HG03521 (cell line): ENCODE data around the gene HECW1.

Source experiments
- ATAC-seq: cut with Tn5 transposase; IDR thresholded peaks from one replicate; pipeline ENCODE4 v1.9.1; 2021; ENCODE audit warnings: mild to moderate bottlenecking, moderate library complexity; ENCODE audit not compliant: unreplicated experiment

Gene HECW1

DNA sequence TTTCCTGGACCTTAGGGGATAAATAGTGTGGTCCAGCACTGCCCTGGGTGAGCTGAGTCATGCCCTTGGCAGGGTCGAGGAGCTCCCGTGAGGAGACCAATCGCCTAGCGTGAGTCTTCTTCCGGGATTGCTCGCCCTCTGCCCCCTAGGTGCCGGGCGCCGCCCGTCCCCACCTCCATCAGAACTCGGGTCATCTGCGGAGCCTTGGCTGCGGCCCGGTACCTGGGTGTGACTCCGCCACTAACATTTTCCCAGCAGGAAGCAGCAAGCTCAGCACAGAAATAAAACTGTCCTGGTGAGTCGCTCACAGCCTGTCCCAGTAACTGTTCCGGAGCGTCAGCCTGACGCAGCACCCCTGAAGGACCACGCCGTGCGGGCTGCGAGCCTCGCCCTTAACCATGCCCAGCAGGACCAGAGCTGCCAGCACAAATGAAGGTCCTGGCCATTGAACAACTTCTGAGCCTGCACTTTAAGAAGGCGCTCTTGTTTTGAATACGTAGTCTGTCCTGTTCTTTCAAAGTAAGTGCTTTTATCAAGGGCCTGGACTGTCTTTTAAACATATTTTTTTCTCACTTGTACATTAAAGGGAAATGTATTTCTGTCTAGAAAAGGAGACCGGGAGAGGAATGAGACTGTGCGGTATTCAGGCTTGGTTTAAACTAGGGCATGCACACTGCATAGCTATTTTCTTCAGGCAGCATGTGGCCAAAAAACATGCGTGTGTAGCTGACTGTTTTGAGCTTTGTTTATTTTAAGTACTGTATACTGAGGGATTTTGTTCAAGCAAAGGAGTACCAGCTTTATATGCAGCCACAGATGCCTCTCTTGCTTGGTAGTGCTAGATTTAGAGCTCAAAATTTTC lies 136.7 kb downstream of the HECW1 start:
- no peak for ATAC-seq

DNA sequence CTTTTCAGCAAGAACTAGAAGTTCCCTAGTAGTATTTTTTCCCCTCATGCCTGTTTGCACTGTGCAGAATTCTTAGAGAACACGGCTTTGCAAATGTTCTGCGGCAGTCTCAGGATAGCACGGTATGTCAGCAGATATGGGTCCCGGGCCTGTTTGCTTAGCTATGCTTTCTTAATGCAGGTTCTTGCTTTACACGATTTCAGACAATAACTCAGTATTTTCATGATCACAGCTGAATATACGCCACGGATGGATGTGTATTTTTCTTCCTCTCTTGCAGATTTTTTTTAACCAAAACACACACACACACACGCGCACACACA lies 137.3 kb downstream of the HECW1 start:
- ATAC-seq = no peak

DNA sequence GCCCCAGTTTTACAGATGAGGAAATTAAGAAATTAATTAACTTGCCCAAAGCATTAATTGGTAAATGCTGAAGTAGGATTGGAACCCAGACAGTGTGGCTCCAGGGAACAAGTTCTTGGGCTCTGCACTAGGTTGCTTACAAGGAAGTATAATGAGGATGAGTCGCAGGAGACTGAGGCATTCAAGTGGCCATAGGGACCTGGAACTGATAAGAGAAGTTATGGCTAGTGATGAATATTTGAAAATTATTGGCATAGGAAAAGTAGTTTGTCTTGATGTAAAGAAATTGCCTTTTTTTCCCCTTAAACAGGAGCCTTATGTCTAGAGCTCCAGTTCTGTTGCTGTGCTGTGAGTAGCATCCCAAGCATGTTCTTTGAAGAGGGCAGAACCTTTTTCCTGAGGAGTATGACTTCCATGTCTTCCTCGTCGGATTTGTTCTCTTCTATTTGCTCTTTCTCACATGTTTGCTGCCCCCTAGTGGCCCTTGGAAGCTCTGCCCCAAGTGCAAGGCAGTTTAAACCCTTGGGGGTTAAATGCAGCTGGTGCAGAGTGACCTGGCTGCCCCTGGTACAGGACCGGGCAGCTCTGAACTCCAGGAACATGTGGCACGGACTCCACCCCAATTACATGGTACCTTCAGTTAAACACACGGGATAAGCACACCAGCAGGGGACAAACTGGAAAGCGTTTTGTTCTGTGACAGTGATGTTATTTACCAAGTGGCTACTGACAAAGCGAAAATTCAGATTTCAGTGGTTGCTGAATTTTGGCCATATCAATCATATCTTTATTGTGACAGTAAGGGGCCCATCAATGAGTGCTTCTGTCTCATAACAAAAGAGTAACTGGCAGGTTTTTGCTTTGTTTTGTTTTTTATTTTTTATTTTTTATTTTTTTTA lies 148.8 kb downstream of the HECW1 start:
- peak; percentile 66 for ATAC-seq

DNA sequence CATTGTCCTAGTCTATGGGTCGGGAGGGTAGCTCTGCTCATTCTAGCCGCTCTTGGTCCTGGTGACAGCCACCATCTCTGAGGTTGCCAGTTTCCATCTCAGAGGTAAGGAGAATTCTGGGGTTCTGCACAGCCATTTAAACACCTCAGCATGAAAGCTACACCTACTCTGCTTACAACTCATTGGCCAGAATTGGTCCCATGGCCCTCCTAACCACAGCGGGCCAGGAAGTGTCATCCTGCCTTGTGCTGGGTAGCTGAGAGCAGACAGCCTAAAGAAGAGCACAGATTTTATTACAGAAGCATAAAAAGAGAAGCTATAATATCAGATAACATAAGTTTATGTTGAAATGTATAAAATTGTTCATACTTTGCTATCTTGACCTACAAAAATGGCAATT lies 152.7 kb downstream of the HECW1 start:
- no peak for ATAC-seq

DNA sequence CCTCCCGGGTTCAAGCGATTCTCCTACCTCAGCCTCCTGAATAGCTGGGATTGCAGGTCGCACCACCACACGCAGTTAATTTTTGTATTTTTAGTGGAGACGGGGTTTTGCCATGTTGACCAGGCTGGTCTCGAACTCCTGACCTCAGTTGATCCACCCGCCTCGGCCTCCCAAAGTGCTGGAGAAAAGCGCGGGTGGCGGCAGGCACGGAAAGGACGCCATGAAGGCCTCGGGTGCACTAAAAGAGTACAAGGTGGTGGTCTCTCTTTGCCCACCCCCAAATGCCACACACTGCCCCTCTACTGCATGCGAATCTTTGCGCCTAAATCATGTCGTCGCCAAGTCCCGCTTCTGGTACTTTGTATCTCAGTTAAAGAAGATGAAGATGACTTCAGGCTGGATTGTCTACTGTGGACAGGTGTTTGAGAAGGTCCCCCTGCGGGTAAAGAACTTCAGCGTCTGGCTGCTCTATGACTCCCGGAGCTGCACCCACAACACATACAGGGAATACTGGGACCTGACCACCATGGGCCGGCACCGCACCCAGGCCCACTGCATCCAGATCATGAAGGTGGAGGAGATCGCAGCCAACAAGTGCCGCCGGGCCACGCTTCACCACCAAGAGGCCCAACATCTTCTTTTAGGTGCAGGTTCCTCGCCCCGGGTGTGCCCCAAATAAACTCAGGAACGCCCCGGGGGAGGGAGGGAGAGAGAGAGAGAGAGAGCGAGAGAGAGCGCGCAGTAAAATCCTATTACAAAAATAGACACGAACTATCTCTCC lies 161.7 kb downstream of the HECW1 start:
- ATAC-seq = no peak

DNA sequence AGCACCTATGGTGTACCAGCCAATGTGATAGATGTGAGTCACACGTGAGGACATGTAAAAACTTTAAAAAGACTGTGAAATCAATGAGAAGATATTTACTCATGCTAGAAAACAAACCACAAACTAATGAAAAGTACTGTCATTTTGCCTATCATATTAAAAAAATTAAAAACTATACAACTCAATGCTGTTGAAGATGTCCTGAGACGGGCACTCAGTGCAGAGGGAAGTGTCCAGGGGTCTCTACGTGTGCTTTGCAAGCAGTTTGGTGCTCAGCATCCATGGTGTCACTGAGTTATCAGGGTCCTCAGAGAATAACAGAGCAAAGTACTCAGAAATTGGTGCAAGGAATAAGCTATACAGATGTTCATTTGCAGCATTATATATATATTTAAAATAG lies 162.3 kb downstream of the HECW1 start:
- no peak for ATAC-seq

DNA sequence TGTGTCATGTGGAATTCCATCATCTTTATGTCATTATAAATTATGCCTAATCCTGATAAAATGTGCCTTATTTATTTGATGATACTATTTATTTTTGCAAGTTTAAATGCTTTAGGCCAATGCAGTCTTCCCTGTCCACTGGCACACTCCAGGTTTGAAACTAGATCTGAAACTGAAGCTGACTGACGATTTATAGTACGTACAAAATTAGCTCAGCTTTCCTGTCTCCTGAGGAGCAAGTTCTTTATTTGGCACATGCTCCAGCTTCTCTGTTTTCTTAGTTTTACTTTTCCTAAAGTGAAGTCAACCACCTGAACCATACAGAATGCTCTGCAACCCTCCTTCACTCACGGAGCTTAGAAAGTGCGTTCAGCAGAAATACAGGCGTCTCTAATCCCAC lies 164.1 kb downstream of the HECW1 start:
- no peak for ATAC-seq

DNA sequence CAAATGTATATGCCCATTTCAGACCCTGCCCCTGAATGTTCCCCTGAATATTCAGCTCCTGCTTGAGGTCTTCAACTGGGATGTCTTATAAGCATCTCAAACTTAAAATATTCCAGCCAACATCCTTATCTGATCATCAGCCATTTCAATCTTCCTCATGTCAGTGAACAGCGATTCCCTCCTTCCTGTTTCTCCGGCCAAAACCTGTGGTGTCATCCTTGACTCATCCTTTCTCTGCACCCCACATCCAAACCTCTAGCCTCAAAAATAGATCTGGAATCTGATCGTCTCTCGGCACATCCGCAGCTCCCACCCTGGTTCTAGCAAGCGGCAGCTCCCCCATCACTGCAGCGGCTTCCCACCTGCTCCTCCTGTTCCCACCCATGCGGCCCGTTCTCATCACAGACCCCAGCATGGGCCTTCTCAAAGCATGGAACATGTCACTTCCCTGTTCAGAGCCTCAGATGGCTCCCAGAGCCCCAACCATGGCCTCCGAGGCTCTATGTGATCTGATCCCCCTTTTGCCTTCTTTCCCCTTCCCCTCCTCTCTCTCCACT lies 165.7 kb downstream of the HECW1 start:
- ATAC-seq = no peak

DNA sequence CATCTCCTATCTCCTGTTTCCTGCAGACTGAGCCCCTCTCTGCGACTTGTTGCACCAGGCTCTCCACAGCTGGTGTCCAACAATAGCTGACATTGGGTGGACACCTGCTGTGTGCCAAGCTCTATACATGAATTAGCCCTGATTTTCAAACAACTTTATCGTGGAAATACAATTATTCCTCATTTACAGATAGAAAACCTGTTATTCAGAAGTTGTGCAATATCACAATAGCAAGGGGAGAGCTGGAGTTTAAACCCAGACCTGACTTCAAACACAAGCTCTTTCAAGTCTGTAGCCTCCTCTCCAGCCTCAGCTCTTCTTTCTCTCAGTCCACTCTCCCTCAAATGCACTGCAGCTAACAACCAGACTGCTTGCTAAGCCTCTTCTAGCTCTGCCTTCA lies 168.8 kb downstream of the HECW1 start:
- ATAC-seq = no peak

DNA sequence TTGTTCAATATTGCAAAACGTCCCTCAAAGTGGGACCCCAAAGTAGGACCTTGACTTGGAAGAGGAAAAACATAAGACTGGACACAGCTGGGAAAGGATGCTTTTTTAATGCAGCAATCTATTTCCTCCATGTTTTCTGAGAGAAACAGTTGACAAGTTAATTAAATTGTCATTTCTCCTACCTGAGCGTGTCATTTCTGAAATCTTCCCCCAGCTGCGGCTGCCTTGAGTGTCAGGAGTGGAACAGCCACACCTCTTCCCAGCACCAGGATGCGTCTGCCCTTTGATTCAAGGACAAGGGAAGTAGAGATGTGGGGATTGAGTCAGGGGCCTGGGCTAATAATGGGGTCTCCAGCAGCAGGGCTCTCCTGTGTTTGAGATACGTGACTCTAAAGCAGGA lies 171.3 kb downstream of the HECW1 start:
- ATAC-seq = no peak

DNA sequence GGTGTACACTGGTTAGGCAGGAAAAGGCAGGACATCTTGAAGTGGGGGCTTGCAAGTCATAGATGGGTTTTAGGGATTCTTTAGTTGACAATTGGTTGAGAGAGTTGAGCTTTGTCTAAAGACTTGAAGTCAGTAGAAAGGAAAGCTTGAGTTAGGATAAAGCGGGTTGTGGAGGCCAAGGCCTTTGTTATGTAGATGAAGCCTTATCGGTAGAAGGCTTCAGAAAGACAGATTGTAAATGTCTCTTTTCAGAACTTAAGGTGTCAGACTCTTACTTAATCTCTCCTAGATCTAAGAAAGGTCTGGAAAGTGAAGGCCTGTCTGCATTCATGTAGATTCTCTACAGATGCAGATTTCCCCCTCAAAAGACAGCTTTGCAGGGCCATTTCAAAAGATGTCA lies 177.4 kb downstream of the HECW1 start:
- no peak for ATAC-seq

DNA sequence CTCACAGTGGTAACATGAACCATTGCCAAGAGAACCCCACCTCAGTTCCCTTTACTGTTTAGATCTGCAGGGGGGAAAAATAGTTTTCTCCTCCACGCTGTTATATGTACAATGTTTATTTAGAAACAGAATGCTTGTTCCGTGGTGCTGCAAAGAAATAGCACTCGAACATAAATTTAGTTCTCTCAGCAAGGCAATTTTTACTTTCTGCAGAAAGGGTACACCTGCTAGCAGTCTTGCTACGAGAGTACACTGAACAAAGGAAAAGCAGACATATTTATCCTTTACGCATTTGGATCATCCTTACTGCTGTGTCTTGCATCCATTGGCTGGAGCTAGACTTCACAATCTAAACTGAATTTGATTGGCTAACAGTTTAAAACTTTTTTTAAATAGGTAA lies 178.5 kb downstream of the HECW1 start:
- ATAC-seq = no peak

DNA sequence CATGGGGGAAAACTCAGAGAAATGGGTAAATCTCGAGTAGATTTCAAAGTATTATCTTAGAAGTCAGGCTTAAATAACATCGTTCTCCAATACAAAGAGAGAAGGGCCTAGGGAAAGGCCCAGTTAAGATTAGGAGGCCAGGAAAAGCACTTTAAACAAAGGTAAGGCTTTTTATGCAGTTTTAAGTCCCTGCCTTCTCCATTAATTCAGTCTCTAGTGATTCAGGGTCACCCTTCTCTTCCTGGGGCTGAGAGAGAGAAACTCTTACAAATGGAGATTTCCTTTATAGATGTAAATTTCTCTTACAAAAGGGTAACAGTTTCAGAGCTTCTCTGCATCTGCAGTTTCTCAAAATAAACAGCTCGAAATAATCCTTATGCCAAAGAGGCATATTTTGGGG lies 179.3 kb downstream of the HECW1 start:
- no peak for ATAC-seq

DNA sequence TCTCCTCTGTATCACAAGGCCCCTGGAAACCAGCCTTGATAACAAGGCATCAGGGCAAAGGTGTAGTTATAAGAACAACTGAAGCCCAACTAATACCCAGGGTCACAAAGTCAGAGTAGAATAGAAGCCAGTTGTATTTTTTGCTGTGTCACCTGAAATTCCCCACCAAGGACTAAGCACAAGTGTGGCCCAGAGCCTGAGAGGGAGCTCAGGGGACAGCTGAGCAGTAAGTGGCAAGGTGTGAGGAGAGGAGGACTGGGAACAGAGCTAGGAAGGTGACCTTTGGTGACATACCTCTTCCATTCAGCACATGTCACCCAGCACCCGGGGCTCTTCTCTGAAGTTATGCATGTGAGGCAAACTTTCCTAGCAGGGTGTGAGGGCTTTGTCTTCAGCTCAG lies 179.9 kb downstream of the HECW1 start:
- no peak for ATAC-seq

DNA sequence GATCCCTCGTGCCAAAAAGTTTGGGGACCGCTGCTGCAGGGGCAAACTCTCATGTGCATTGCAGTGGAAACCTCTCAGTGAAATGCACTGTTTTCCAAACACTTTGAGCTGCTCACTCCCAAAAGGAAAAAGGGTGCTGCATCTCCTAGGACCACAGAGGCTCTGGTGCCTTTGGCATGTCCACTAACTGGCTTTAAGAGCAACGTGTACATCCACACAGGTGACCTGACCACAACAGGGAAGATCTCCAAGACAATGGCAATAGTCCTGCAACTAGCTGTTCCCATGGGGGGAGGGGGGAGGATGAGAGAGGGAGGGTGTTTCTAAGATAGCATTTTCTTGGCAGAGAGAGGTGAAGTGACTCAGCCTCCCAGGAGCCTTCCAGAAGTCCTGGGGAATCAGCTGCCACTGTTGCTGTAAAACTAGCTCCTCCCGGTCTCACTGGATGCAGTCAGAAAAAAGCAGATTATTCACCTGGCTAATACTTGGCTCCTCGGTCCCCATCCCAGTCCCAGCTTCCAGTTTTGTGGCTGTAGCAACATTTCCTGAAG lies 181.7 kb downstream of the HECW1 start:
- no peak for ATAC-seq

DNA sequence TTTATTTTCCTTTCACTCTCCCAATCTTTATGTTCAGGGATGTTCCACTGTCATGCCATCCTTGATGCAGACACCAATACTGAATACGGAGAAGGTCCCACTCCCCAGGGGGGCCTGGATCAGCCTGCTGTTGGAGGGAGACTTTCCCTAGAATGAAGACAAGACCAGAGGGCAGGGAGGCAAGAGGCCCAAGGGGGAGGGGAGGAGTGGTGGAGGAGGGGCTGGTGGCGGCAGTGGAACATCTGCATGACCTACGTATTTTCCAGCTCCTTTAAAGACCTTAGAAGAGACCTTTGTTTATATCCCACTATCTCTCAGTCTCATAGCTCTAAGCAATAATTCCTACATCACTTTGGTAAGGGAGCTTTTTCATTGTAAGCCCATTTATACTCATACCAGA lies 183.0 kb downstream of the HECW1 start:
- no peak for ATAC-seq

DNA sequence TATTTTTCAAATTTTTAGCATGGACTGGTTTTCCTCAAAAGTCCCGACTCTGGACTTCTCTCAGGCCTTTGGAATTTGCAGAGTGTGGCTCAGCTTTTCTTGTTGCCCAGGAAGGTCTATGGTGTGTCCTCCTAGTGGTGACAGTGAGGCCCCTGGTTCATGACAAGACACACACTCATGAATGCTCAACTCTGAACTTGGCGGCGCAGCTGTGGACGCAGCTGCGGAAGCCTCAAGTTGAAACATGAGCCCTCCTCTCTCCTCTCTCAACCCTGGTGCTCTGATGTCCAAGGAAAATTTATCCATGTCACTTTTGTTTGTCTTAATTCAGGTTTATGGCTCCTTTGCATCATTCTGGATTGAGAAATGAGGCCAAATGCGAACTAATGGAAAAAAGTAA lies 183.9 kb downstream of the HECW1 start:
- ATAC-seq = no peak

DNA sequence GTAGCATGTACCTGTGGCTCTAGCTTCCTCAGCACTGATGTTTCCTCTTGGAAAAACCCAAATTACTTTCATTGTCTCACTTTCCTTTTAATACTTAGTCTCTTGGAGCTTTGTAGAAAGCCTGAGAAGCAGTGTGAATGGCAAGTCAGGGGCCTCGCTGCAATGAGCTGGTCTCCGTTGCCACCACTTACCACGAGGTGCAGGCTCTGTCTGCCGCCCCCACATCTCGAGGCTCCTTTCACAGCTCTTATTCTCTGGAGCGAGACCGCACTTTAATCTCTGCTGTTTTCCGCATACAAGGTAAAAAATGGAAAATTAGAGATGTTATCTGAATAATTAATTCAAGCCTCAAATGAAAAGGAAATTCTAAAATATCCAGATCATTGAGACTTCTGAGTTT lies 186.2 kb downstream of the HECW1 start:
- no peak for ATAC-seq

DNA sequence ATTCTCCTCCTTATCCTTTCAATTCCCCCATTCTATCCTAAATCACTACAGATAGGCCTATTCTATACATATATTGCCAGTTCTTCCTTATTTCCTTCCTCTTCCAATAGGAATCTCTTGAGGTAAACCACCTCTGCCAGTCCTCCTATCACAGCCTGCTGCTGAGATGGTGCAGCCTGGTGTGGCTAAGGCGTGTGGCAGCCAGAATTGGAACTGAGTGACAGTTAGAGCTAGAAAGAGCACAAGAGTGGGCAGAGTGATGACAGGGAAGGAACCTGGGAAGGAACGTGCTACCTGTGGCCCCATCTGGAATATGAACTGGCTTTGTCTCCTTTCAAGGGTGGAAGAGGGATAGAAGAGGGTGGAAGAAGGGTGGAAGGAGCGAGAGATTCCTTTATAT lies 187.7 kb downstream of the HECW1 start:
- ATAC-seq = no peak

DNA sequence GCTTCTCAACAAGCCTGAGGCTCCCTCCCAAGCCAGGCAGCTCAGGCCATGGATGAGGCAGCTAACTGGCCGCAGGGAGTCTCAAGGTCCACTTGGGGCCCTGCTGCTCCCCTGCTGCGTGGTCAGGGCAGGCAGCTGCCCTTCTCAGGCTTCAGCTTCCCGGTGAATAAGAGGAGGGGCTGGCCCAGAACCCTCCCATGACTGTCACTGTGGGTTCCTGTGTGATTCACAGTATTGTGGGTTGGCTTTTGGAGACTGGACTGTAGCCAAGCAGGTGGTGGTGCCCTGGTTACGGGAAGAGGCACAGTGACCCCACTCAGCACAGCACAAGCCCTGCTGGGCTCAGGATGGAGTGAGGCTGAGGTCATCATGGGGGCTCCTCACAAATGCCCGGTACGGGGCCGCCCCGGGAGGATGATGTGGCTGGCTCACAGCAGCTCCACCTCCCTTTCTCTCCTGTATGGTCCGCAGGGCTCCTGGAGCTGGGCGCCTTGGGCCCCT lies 189.8 kb downstream of the HECW1 start:
- no peak for ATAC-seq
